ENCODE measurements around the gene PODXL2.

PODXL2 gene

GRCh38 chr3:127710155-127710941, 81.4 kb downstream of the PODXL2 start:
- DNase-seq: no peak

- no peak for DNase-seq
These were observed 82.2 kb downstream of the PODXL2 start for GRCh38 chr3:127711021-127711695.

- DNase-seq: no peak
These were observed 82.9 kb downstream of the PODXL2 start for GRCh38 chr3:127711896-127712295.

GRCh38 chr3:127712461-127712860, 83.5 kb downstream of the PODXL2 start:
- DNase-seq: no peak

GRCh38 chr3:127712881-127713771, 84.1 kb downstream of the PODXL2 start:
- DNase-seq: no peak

GRCh38 chr3:127714125-127714571, 85.2 kb downstream of the PODXL2 start:
- DNase-seq: no peak

- DNase-seq: no peak
These were observed 85.9 kb downstream of the PODXL2 start for GRCh38 chr3:127714866-127715265.

- DNase-seq: no peak
These were observed 86.5 kb downstream of the PODXL2 start for GRCh38 chr3:127715532-127715931.

- no peak for DNase-seq
These were observed 87.4 kb downstream of the PODXL2 start for GRCh38 chr3:127716384-127716783.

GRCh38 chr3:127717357-127718244, 88.6 kb downstream of the PODXL2 start:
- DNase-seq: no peak

GRCh38 chr3:127718245-127718915, 89.4 kb downstream of the PODXL2 start:
- no peak for DNase-seq

- no peak for DNase-seq
These were observed 89.9 kb downstream of the PODXL2 start for GRCh38 chr3:127718916-127719290.

GRCh38 chr3:127719369-127719768, 90.4 kb downstream of the PODXL2 start:
- no peak for DNase-seq

- DNase-seq: no peak
These were observed 91.3 kb downstream of the PODXL2 start for GRCh38 chr3:127720161-127720823.

GRCh38 chr3:127720985-127721935, 92.3 kb downstream of the PODXL2 start:
- no peak for DNase-seq

GRCh38 chr3:127722091-127722784, 93.3 kb downstream of the PODXL2 start:
- DNase-seq: no peak
